GM19455 (cell line): Measurements from ENCODE around the gene GNAO1.

Experiments used
- ATAC-seq: cut with Tn5 transposase; IDR thresholded peaks from one replicate; pipeline ENCODE4 v1.9.1; 2021; ENCODE audit not compliant: unreplicated experiment

Gene GNAO1

DNA sequence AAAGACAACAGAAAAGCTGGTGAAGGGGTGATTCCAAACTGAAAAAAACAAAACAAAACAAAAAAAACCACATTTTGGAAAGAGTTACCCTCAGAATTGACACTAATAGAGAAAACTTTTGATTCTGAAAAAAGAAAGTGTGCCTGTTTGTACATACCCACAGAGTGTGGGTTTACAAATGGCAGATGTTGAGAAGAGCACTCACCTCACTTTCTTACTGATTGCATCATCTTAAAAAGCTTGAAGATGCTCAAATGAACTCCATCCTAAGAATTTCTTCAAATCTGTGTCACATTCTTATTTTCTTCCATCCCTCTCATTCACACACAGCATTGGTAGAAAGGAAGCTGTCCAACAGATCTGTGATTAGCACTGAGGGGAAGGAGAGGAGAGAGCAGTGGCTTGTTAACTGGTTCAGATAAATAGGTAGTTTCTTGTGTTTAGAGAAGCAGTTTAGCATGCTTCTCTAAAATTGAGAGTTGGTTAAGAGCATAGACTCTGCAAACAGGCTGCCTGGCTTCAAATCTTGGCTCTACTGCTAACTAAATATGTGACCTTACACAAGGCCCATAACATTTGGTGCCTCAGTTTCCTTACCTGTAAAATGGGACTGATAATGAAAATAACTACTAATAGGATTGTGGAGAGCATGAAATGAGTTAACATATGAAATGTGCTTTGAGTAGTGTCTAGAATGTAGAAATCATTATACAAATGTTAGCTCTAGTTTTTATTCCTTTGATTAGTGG lies 6.9 kb downstream of the GNAO1 start:
- no peak for ATAC-seq

DNA sequence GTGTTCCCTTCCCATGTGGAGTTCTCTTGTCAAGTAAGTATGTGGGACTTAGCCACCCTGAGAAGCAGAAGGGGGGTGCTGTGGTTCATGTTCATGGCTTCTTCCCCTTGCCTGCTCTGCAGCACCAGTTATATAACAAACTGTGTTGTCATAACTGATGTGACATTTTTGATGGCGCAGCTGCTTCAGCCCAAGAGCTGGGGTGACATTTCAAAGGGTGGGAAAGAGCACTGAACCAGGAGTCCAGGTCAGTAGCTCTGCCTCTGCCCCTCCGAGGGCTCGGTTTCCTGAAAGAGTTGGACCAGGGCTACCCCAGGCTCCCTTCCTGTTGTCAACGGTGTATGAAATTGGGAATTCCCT lies 7.4 kb downstream of the GNAO1 start:
- ATAC-seq: no peak

DNA sequence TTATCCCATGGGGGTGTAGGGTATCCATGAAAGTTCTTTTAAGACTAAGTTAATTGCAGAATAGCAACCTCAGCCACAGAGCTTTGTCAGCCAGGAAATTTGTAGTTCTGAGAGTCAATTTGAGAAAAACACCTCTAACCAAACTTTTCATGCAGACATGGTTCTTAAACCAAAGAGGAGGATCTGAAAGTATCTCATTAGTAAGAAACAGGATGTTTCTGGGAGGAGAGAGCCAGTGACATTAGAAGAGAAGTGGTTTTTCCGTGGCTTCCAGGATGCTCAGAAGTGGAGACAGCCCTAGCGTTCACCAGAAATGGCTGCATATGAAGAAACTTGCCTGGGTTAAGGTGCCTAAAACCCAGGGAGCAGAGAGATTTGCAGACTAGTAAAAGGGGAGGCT lies 7.9 kb downstream of the GNAO1 start:
- ATAC-seq: no peak

DNA sequence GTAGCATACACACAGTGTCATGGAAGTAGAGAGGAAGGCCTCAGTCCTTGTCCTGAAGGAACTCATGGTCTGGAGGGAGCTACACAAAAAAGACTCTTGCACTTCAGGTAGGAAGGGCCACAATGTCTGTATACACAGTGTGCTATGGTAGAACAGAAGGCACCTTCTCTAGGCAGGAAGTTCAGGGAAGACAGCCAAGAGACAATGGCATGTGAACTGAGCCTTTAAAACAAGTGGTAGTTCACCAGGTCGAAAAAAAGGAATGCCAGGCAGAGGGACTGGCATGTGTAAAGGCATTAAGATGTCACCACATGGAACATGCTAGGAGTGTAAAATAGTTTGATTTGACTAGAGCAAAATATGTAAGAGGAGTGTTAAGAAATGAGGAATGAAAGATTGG lies 9.7 kb downstream of the GNAO1 start:
- ATAC-seq: no peak

DNA sequence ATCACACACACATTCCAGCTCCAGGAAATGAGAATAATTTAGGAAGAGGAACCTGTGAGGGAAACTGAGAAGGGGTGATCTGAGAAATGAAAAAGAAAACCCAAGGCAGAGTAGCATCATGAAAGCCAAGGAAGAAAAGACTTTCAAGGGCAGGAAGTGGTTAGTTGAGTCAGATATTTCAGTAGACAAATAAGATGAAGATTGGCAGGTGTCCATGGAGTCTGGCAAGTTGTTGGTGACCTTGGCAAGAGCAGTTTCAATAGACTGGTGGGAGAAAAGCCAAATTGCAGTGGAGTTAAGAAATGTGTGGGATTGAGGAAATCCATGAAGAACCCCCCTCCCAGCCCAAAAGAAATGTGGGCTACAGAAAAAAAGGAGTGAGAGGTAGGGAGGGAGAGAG lies 10.7 kb downstream of the GNAO1 start:
- no peak for ATAC-seq

DNA sequence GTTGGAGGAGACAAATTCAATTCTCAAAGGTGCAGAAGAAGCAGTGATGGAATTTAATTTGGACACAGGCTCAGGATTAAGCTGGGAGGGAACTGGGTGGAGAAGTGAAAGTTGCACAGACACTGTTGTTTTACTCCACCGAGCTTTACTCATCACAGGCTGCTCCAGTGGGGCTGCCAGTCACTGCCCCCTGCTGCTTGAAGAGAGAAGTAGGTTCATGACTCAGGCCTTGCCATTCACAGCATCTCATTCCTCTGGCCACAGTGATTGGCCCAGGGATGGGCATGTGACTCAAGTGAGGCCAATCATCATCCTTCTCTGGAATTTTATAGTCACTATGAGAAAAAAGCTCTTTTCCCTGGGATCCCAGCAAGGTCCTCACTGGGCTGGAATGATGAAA lies 11.8 kb downstream of the GNAO1 start:
- peak; percentile 67 for ATAC-seq

DNA sequence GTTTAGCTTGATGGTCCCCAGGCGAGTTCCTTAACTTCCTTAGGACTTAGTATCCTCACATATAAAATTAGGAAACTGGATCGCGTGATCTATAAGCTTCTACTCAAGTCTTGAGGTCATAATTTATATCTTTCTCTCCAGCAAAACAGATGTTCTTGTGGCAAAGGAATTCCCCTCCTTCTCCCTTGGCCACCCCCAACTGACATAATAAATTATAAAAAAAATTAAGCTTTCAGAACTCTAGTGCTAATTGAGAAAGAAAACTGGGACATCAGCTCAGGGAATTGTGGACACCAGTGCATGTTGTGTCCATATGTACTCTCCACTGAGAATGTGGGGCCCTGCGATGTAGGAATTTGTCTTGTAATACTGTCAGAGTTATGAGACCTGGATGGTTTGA lies 13.5 kb downstream of the GNAO1 start:
- no peak for ATAC-seq

DNA sequence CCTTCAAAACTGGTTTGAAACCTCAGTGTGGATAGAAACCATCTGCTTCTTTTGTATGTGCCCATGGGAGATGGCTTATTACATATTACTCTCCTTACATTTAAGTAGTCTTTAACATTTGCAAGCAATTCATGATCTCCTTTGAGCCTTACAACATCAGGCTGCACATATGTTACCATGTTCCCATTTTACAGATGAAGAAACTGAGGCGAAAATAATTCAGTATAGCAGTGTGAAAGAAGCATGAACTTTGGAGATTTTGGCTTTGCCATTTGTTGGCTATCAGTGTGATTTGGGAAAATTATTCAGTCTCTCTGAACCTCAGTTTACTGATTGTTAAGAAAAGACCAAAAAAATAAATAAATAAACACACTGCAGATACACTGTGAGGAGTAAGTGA lies 15.7 kb downstream of the GNAO1 start:
- ATAC-seq: no peak

DNA sequence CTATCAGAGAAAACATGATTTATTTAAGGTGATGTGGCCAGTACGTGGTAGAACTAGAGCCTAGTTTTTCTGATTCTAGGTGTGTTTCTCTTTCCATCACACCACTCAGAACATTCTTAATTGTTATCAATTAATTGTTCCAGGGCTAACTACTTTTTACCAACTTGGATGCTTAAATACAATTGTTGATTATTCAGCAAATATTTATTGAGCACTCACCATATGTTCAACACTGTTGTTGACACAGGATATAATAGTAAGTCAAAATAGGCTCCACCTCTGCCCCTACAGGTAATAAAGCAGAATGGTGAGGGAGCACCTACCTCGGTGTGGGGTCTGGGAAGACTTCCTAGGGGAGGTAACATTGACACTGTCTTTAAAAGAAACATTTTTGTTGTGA lies 16.1 kb downstream of the GNAO1 start:
- ATAC-seq: no peak

DNA sequence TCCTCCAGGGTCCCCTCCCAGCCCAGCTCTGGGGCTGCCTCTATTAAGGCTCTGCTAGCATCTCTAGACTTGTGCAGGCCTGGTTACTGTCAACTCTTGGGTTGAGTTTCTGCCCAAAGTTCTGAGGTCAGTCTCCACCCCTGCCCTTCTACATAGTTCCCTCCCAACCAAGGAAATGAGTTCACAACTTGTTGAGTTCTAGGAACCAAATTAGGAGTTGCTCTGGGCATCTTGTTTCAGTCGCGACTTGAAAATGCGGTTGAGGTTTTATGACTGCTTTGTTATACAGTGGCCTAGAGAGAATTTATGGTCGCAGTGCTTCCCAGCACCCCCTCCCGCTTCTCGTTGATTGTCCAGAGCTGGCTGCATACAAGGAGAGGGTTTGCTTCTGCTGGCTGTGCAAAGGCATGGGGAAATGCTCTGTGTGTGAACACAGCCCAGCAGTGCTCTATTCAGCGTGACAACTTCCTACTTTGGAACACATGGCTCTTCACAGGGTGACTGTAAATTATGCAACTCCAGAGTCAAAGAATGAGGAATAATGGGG lies 20.2 kb downstream of the GNAO1 start:
- no peak for ATAC-seq

DNA sequence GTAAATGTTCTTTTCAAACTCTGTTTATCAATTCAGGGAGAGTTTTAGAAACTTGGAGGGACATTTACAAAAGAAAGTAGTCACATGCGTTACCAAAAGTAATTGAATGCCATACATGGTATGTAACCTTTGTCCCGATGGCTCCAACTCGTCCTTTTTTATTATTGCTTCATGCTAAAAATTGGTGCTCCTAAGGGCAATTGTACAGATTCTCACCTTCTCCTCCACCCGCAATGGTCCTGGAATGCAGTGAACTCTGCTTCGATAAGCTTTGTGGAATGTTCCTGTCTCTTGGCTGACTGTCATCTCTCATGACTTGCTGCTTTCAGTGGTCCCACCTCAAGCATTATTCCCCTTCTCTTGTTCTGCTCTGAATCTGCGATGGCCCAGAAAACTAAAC lies 20.9 kb downstream of the GNAO1 start:
- no peak for ATAC-seq

DNA sequence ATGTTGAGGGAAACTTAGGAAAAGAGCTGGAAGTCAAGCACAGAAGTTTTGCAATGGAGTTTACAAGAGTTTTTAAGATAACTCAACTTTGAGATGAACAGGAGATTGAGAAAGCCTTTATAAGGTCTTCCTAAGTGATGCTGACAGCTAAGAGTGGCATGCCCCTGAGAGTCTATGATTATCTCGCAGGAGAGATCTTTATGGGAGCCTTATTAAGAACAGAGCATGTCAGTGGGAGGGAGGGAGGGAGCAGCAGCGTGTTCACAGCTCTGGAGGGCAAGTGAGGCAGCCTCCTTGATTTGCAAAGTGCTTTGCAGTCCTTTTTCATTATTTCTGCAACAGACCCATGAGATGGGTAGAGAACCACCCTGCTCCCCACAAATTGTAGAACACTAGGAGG lies 30.7 kb downstream of the GNAO1 start:
- no peak for ATAC-seq

DNA sequence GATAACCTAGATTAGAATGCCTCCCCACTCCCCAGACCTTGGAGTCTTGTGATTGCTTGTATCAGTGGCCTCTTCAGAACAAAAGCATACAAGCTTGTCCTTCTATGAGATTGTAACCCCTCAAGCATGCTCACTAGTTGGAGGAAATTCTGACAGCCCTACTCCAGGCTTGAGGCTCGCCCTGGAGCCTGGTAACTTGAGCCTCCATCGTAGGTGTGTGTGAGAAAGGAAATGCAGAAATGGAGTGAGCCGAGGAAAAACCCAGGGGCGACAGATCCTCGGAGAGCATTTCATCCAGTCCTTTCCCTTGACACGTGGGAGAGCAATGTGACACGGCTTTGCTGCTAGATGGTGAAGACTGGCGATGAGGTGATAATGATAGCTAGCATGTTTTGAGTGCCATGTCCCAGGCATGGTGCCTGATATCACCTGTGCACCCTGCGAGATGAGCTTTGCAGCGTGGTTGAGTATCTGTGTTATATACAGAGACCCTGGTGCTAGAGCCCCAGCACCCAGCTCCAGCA lies 31.2 kb downstream of the GNAO1 start:
- ATAC-seq: no peak

DNA sequence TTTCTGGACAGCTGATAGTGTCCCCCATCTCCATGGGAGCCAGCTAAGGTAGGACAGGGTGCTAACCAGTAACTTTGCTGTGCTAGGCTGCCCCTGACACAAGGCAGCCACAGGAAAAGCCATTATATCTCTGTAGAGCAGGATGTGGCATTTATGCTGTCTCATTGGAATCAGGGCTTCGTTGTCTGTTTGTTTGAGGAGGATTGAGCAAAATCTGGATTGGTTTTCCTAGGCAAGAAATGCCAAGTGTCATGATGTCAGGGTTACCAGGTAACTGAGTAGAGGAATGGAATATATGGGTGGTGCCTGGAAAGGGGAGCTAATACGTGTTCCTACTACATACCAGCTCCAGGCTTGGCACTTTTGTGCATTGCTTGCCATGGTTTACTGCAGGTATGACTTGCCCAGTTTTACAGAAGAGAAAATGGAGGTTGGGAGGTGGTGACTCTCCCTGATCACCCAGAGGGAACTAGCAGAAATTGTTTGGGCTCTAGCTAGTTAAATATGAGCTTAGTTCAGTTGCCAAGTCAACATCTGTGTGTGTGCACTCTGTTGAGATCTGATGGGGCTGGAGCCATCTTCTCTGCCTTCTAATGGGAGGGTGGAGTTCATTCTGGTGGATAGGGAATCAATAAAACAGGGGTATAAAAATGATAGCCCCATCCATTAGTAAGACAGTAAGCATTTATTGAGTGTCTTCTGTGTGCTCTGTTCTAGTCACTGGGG lies 33.9 kb downstream of the GNAO1 start:
- ATAC-seq: no peak

DNA sequence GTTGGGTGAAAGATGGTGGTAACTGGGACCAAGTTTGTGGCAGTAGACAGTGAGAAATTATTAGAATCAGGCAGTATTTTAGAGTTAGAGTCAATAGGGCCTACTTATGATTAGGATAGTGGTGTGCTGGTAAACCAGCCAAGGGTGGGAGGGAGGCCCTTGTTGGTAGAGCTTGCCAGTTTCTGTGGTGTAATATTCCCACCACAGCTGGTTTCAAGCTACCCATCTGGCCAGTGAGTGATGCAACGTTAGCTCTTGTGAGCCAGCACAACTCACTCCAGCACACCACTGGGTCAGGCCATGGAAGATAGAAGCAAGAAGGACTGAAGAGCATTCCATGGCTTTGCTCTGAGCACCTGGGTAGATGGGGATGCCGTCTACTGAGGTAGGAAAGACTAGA lies 34.9 kb downstream of the GNAO1 start:
- ATAC-seq: no peak

DNA sequence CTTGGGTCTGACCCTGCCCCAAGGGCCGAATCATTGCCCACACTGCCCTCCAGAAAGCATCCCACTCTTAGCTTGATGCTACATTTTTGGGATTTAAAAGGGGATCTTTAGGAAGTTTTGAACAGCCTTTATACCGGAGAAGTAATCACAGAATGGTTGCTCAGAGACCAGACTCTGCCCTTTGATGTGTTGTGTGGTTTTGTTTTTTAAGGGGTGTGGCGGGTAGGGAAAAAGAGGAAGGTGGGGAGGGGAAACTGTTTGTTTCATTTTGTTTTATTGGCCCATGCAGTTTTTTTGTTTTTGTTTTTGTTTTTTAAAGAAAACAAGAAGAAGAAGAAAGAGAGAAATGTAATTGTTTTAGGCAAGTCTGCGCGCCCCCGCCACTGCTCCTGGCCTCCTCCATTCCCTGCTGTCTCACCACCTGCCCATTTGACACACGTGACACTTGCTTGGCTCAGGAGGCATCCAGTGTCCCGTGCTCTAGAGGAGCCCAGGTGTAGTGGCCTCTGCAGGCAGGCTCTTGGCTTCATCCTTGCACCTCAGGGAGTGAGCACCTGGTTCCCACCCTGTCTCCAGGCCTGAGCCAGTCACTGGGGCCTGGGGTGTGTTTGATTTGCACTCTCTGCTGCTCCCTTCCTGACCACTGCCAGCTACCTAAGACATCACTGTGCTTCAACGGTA lies 35.7 kb downstream of the GNAO1 start:
- ATAC-seq: no peak

DNA sequence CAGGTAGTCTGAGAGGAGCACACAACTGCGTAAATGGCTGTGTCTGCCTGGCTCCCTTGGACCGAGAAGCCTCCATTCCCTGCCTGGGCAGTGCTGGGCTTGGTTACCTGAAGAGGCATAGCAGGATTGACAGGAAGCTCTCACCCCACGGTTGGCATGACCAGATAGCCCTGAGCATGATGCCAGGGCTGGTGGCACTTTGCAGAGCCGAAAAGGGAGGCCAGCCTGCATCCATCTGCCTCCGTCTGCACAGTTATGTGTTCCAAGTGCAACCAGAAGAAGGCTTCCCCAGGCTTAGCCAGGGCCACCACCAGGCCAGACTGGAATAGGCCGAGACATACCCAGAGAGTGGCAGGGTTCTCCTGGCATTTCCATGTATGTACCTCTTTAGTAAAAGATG lies 36.6 kb downstream of the GNAO1 start:
- no peak for ATAC-seq

DNA sequence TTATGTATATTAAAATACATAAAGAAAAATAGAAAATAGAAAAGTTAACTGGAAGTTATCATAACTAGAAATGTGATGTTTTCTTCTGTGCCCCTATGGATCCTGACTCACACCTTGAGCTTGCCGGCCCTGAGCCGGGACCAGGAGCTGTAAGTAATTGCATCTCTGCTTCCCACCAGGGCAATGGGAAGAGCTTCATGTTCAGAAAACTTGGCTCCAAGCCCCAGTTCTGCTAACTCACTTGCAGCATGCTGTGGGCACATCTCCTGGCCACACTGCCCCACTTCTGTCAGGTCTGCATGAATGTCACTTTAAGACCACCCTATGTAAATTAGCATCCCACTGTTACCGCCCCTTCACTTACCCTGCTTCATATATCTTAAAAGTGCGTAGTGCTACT lies 37.2 kb downstream of the GNAO1 start:
- ATAC-seq: no peak

DNA sequence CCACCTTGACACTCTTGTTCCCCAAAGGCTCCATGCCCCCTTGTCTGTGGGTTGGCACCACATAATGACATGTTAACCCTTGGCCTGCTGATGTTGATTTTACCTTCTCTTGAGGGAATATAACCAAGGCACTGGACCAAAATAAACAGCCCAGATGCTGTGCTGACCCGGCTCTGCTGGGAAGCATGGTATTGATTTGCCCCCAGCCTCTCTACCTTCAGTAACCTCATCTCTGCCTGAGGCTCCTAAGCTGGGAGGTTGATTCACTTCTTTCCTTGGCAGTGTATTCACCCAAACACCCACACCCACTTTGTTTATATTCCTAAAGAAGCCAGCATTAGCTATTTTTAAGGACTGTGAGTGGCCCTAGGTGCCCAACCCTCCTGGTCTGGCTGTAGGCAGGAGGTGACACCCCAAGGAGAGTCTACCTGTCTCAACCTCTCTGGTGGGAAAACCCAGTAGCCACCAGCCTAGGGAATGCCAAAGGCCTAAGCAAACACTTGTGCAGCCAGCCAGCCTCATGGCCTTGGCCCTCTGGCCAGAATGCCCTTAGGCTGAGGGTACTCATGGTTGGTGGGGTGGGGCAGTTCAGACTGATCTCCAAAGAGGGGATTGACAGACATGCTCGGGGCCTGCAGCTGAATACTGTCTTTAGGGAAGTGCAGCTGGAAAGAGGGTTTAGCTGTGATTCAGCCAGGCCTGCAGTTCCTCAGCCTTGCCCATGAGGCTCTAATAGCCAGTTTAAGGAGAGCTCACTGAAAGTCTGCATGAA lies 42.7 kb downstream of the GNAO1 start:
- ATAC-seq: no peak

DNA sequence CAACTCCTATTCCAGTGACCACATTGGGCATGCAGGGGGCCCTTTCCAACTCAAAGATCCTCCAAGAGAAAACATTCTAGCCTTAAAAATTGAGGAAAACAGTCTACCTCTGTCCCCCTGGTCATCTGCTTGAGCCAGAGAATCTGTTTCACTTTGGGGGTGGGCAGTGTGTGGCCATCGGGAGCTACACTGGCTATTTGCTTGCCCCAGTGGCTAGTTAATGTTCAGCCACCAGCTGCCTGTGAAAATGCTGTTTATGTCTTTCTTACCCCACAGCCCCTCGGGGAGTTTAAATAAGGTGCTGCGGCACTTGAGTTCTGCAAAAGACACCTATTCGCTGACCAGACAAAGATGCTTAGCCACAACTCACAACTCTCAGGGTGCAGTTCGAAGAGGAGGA lies 43.4 kb downstream of the GNAO1 start:
- ATAC-seq: no peak

DNA sequence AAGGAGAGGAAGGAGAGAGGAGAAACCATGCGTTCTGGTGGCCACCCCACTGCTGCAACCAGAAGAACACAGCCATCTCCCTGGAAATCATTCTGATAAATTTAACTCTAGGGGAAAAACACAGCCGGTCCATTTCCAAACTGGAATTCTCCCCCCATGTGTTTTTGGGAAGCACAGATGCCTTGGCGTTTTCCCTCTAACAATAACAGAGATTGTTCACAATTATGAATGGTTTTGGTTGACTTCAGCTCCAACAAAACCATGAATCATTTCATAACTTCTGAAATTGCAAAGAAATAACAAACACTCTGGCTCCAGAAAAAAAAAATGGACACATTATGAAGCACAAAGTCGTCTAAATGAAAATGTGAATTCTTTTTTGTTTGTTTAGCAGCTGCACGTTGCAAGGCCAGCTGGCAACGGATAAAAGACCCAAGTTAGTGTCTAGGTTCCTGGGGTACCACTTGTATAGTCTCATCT lies 46.2 kb downstream of the GNAO1 start:
- no peak for ATAC-seq
